Posterior cingulate gyrus (tissue), 11 donors: ENCODE measurements around the gene MALRD1.
"Not testable (repeated sequence)": the region's sequence is repeated elsewhere in the genome, so short reads cannot be mapped to it uniquely, and the experiment has no call there.

Experiments
- DNase-seq, 10 donors: peaks; one replicate each; pipeline versions ENCODE4 v3.0.0 to v3.0.0-alpha.2; 2020 to 2021; ENCODE audit warnings: mixed read lengths in 3 of 10
- intact Hi-C: fragments of 100-400 bp; cut with DNase I; formaldehyde crosslinking; loops from one replicate; pipeline ENCODE4 v1.15.1; 2023

MALRD1 gene

GRCh38 chr10:19469521-19469920 is 420.9 kb downstream of the MALRD1 start:
- intact Hi-C loops, result no loop called here
- DNase-seq, result no peak

GRCh38 chr10:19479854-19480253 is 431.3 kb downstream of the MALRD1 start:
- intact Hi-C loops, result no loop called here
- DNase-seq, result no peak

GRCh38 chr10:19480353-19480752 is 431.8 kb downstream of the MALRD1 start:
- intact Hi-C loops, result no loop called here
- DNase-seq, result no peak

- no peak for DNase-seq
- intact Hi-C loops, result no loop called here
Measured at GRCh38 chr10:19483421-19483820, 434.8 kb downstream of the MALRD1 start.

GRCh38 chr10:19488592-19489280 is 440.1 kb downstream of the MALRD1 start:
- intact Hi-C loops, result no loop called here
- peak; percentile 3 to 80 (median 24) for DNase-seq

GRCh38 chr10:19491166-19491565 is 442.6 kb downstream of the MALRD1 start:
- intact Hi-C loops, result no loop called here
- DNase-seq, result no peak

GRCh38 chr10:19493917-19494316 is 445.3 kb downstream of the MALRD1 start:
- intact Hi-C loops, result no loop called here
- no peak for DNase-seq

- intact Hi-C loops, result no loop called here
- DNase-seq, result no peak
Measured at GRCh38 chr10:19497026-19497425, 448.4 kb downstream of the MALRD1 start.

- DNase-seq, result no peak
- intact Hi-C loops, result no loop called here
Measured at GRCh38 chr10:19498393-19499290, 450.0 kb downstream of the MALRD1 start.

- no peak for DNase-seq
- intact Hi-C loops, result no loop called here
Measured at GRCh38 chr10:19499291-19499770, 450.7 kb downstream of the MALRD1 start.

GRCh38 chr10:19500959-19501358 is 452.4 kb downstream of the MALRD1 start:
- intact Hi-C loops, result no loop called here
- no peak for DNase-seq

- DNase-seq, result no peak
- intact Hi-C loops, result no loop called here
Measured at GRCh38 chr10:19505320-19506312, 457.0 kb downstream of the MALRD1 start.

GRCh38 chr10:19510005-19510732 is 461.6 kb downstream of the MALRD1 start:
- DNase-seq, intact Hi-C loops: not testable (repeated sequence)

GRCh38 chr10:19518109-19518508 is 469.5 kb downstream of the MALRD1 start:
- no peak for DNase-seq
- intact Hi-C loops, result no loop called here

- no peak for DNase-seq
- intact Hi-C loops, result no loop called here
Measured at GRCh38 chr10:19518632-19519031, 470.0 kb downstream of the MALRD1 start.

- intact Hi-C loops, result no loop called here
Measured at GRCh38 chr10:19531324-19531723, 482.7 kb downstream of the MALRD1 start.

GRCh38 chr10:19532411-19532810 is 483.8 kb downstream of the MALRD1 start:
- DNase-seq, result no peak
- intact Hi-C loops, result no loop called here

More at GRCh38 chr10:19531324-19531723, 482.7 kb downstream of the MALRD1 start:
- no peak for DNase-seq

GRCh38 chr10:19541299-19541698 is 492.7 kb downstream of the MALRD1 start:
- intact Hi-C loops, result no loop called here
- no peak for DNase-seq

GRCh38 chr10:19546224-19546623 is 497.6 kb downstream of the MALRD1 start:
- DNase-seq, result no peak
- intact Hi-C loops, result no loop called here

GRCh38 chr10:19549503-19549902 is 500.9 kb downstream of the MALRD1 start:
- DNase-seq, result no peak
- intact Hi-C loops, result no loop called here
